ENCODE data around the gene ZBED6.
"Not testable (repeated sequence)": the region's sequence is repeated elsewhere in the genome, so short reads cannot be mapped to it uniquely, and the experiment has no call there.

The ZBED6 gene

DNA sequence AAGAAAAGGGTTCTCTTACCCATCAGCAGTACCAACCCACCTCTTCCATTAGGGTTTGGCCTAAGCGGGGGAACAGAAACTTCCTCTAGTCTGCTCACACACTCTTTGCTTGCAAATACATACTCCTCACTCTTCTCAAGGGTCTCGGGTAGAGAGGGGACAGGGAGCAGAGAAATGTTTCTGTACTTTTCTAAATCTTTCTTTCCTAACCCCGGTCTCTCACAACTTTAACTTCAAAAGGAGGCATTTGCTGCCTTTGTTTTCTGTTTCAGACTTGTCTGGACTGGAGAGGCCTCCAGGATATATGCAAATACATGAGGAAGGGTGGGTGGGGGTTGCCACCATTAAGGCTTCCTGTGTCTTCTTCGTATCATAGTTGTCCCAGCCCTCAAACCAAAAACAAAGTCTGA, 41.0 kb upstream of the ZBED6 start:
- no peaks in the 10 kb centered on the region for H3K27me3 ChIP-seq (ENCODE audit: insufficient read depth, low read length)
- WGBS (ENCODE audit: extremely low coverage, insufficient coverage, insufficient read length): no CpG with 5 or more reads among the region's 4 CpGs
- H3K23ac ChIP-seq (ENCODE audit: low read length): no peak overlapping the region
- H3K4me2 ChIP-seq (ENCODE audit: low read length): no peak overlapping the region
- no peak overlapping the region for H4K12ac ChIP-seq (ENCODE audit: low read depth, low read length)
- H2BK120ac ChIP-seq (ENCODE audit: insufficient read depth, low read length, poor library complexity): no peak overlapping the region
- H2BK12ac ChIP-seq (ENCODE audit: low read length): peak overlapping the region; percentile 5
- H3K9ac ChIP-seq (ENCODE audit: low read length): no peak overlapping the region
- peak in 1 of 2 donors; percentile 13 for DNase-seq
- H3K79me2 ChIP-seq (ENCODE audit: control insufficient read depth, insufficient read depth, low read length, poor library complexity): peaks cover 1% of the 10 kb centered on the region
- no peak overlapping the region for H3K4ac ChIP-seq (ENCODE audit: low read depth, low read length)
- H3K27ac ChIP-seq (ENCODE audit: low read depth, low read length): peak overlapping the region; percentile 59
- no peaks in the 10 kb centered on the region for H3K36me3 ChIP-seq (ENCODE audit: control insufficient read depth in 1 of 2, insufficient read depth in 2 of 2, low read length in 2 of 2)
- no peaks in the 10 kb centered on the region for H3K9me3 ChIP-seq (ENCODE audit: insufficient read depth, low read depth, low read length)
- peak overlapping the region; percentile 42 for H4K8ac ChIP-seq (ENCODE audit: low read depth, low read length)
- H2AFZ ChIP-seq (ENCODE audit: insufficient read depth, low read length, poor library complexity): no peak overlapping the region
- H3K14ac ChIP-seq (ENCODE audit: low read length): no peak overlapping the region
- peaks cover 22% of the 10 kb centered on the region for H3K79me1 ChIP-seq (ENCODE audit: low read length)
- peak overlapping the region; percentile 20 for H4K91ac ChIP-seq (ENCODE audit: low read depth, low read length)
- H3K18ac ChIP-seq (ENCODE audit: low read length): no peak overlapping the region
- H3K4me3 ChIP-seq (ENCODE audit: low read depth, low read length): no peak overlapping the region
- peaks cover 9 to 10% of the 10 kb centered on the region in 2 experiments for H3K4me1 ChIP-seq (ENCODE audit: control insufficient read depth in 1 of 2, insufficient read depth in 2 of 2, low read length in 2 of 2)
- no peak overlapping the region for H2BK5ac ChIP-seq (ENCODE audit: low read depth, low read length, poor library complexity)
- H2AK5ac ChIP-seq (ENCODE audit: low read length): no peak overlapping the region

DNA sequence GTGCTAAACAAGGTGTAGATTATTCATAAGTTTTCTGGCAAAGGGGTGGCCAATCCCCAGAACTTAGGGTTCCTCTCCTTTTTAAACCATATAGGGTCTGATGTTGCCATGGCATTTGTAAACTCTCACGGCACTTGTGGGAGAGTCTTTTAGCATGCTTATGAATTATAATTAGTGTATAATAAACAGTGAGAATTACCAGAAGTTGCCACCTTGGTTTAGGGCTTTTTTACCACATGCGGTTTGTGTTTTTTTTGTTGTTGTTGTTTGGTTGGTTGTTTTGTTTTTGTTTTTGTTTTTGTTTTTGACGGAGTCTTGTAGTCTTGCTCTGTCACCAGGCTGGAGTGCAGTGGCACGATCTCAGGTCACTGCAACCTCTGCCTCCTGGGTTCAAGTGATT, 39.4 kb upstream of the ZBED6 start:
- WGBS (ENCODE audit: extremely low coverage, insufficient coverage, insufficient read length): no CpG with 5 or more reads among the region's 4 CpGs
- Histone ChIP-seq H2BK5ac (ENCODE audit: low read depth, low read length, poor library complexity) (no peak overlapping the region), H3K4ac (ENCODE audit: low read depth, low read length) (no peak overlapping the region), H2BK120ac (ENCODE audit: insufficient read depth, low read length, poor library complexity) (no peak overlapping the region), H3K23ac (ENCODE audit: low read length) (no peak overlapping the region), H3K79me2 (ENCODE audit: control insufficient read depth, insufficient read depth, low read length, poor library complexity) (peaks cover 1% of the 10 kb centered on the region), H3K27me3 (ENCODE audit: insufficient read depth, low read length) (no peaks in the 10 kb centered on the region), H3K14ac (ENCODE audit: low read length) (no peak overlapping the region), H3K9ac (ENCODE audit: low read length) (no peak overlapping the region), H3K36me3 (ENCODE audit: control insufficient read depth in 1 of 2, insufficient read depth in 2 of 2, low read length in 2 of 2) (no peaks in the 10 kb centered on the region), H3K9me3 (ENCODE audit: insufficient read depth, low read depth, low read length) (no peaks in the 10 kb centered on the region), H4K8ac (ENCODE audit: low read depth, low read length) (no peak overlapping the region), H2AFZ (ENCODE audit: insufficient read depth, low read length, poor library complexity) (no peak overlapping the region), H2AK5ac (ENCODE audit: low read length) (no peak overlapping the region), H3K18ac (ENCODE audit: low read length) (no peak overlapping the region), H3K4me2 (ENCODE audit: low read length) (no peak overlapping the region), H3K27ac (ENCODE audit: low read depth, low read length) (peak overlapping the region; percentile 70), H2BK12ac (ENCODE audit: low read length) (no peak overlapping the region), H4K91ac (ENCODE audit: low read depth, low read length) (no peak overlapping the region), H3K79me1 (ENCODE audit: low read length) (peaks cover 25% of the 10 kb centered on the region), H3K4me3 (ENCODE audit: low read depth, low read length) (no peak overlapping the region), H4K12ac (ENCODE audit: low read depth, low read length) (no peak overlapping the region), H3K4me1 (ENCODE audit: control insufficient read depth in 1 of 2, insufficient read depth in 2 of 2, low read length in 2 of 2) (peaks cover 9 to 13% of the 10 kb centered on the region in 2 experiments)
- no peak for DNase-seq

DNA sequence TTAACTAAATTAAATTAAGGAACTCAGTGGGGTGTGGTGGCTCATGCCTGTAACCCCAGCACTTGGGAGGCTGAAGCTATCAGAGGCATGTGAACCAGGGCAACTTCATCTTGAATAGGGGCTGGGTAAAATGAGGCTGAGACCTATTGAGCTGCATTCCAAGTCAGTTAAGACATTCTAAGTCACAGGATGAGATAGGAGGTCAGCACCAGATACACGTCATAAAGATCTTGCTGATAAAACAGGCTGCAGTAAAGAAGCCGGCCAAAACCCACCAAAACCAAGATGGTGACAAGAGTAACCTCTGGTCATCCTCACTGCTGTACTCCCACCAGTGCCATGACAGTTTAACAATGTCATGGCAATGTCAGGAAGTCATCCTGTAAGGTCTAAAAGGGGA, 36.7 kb upstream of the ZBED6 start:
- no CpG with 5 or more reads among the region's 2 CpGs for WGBS (ENCODE audit: extremely low coverage, insufficient coverage, insufficient read length)

DNA sequence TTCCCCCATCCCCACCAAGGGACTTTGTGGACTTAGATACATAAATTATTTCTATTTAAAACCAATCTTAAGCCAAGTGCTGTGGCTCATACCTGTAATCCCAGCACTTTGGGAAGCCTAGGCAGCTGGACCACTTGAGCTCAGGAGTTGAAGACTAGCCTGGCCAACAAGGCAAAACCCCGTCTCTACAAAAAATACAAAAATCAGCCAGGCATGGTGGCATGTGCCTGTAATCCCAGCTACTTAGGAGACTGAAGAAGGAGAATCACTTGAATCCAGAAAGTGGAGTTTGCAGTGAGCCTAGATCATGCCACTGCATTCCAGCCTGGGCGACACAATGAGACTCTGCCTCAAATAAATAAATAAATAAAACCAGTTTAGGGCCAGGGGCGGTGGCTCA, 34.9 kb upstream of the ZBED6 start:
- H3K27ac ChIP-seq (ENCODE audit: low read depth, low read length): no peak overlapping the region
- H3K4me3 ChIP-seq (ENCODE audit: low read depth, low read length): no peak overlapping the region
- no peak overlapping the region for H2AFZ ChIP-seq (ENCODE audit: insufficient read depth, low read length, poor library complexity)
- no peak overlapping the region for H2BK120ac ChIP-seq (ENCODE audit: insufficient read depth, low read length, poor library complexity)
- no peaks in the 10 kb centered on the region for H3K36me3 ChIP-seq (ENCODE audit: control insufficient read depth in 1 of 2, insufficient read depth in 2 of 2, low read length in 2 of 2)
- no peak overlapping the region for H3K14ac ChIP-seq (ENCODE audit: low read length)
- H3K4me1 ChIP-seq (ENCODE audit: control insufficient read depth in 1 of 2, insufficient read depth in 2 of 2, low read length in 2 of 2): peaks cover 3 to 7% of the 10 kb centered on the region in 2 experiments
- H3K4ac ChIP-seq (ENCODE audit: low read depth, low read length): no peak overlapping the region
- no peaks in the 10 kb centered on the region for H3K9me3 ChIP-seq (ENCODE audit: insufficient read depth, low read depth, low read length)
- DNase-seq: no peak
- no peak overlapping the region for H3K9ac ChIP-seq (ENCODE audit: low read length)
- H4K12ac ChIP-seq (ENCODE audit: low read depth, low read length): no peak overlapping the region
- H4K8ac ChIP-seq (ENCODE audit: low read depth, low read length): no peak overlapping the region
- H2AK5ac ChIP-seq (ENCODE audit: low read length): no peak overlapping the region
- peaks cover 1% of the 10 kb centered on the region for H3K79me2 ChIP-seq (ENCODE audit: control insufficient read depth, insufficient read depth, low read length, poor library complexity)
- H2BK5ac ChIP-seq (ENCODE audit: low read depth, low read length, poor library complexity): no peak overlapping the region
- H3K27me3 ChIP-seq (ENCODE audit: insufficient read depth, low read length): no peaks in the 10 kb centered on the region
- H4K91ac ChIP-seq (ENCODE audit: low read depth, low read length): no peak overlapping the region
- peaks cover 25% of the 10 kb centered on the region for H3K79me1 ChIP-seq (ENCODE audit: low read length)
- WGBS (ENCODE audit: extremely low coverage, insufficient coverage, insufficient read length): no CpG with 5 or more reads among the region's 3 CpGs
- no peak overlapping the region for H3K4me2 ChIP-seq (ENCODE audit: low read length)
- no peak overlapping the region for H3K18ac ChIP-seq (ENCODE audit: low read length)
- H3K23ac ChIP-seq (ENCODE audit: low read length): no peak overlapping the region
- H2BK12ac ChIP-seq (ENCODE audit: low read length): no peak overlapping the region

More for the DNA sequence above, 36.7 kb upstream of the ZBED6 start:
- H3K9me3 ChIP-seq (ENCODE audit: insufficient read depth, low read depth, low read length); H3K27me3 ChIP-seq (ENCODE audit: insufficient read depth, low read length); H4K12ac ChIP-seq (ENCODE audit: low read depth, low read length); H3K4me3 ChIP-seq (ENCODE audit: low read depth, low read length); H2BK12ac ChIP-seq (ENCODE audit: low read length); H3K23ac ChIP-seq (ENCODE audit: low read length); H3K9ac ChIP-seq (ENCODE audit: low read length); H2AK5ac ChIP-seq (ENCODE audit: low read length); H2AFZ ChIP-seq (ENCODE audit: insufficient read depth, low read length, poor library complexity); H4K91ac ChIP-seq (ENCODE audit: low read depth, low read length); H3K79me2 ChIP-seq (ENCODE audit: control insufficient read depth, insufficient read depth, low read length, poor library complexity); H3K36me3 ChIP-seq (ENCODE audit: control insufficient read depth in 1 of 2, insufficient read depth in 2 of 2, low read length in 2 of 2); H3K14ac ChIP-seq (ENCODE audit: low read length); H2BK5ac ChIP-seq (ENCODE audit: low read depth, low read length, poor library complexity); H4K8ac ChIP-seq (ENCODE audit: low read depth, low read length); H3K4me2 ChIP-seq (ENCODE audit: low read length); H3K4ac ChIP-seq (ENCODE audit: low read depth, low read length); H3K18ac ChIP-seq (ENCODE audit: low read length): not testable (repeated sequence)
- Histone ChIP-seq H3K79me1 (ENCODE audit: low read length) (peaks cover 25% of the 10 kb centered on the region), H3K27ac (ENCODE audit: low read depth, low read length) (peak overlapping the region; percentile 48), H2BK120ac (ENCODE audit: insufficient read depth, low read length, poor library complexity) (peak overlapping the region; percentile 61), H3K4me1 (ENCODE audit: control insufficient read depth in 1 of 2, insufficient read depth in 2 of 2, low read length in 2 of 2) (peaks cover 9 to 13% of the 10 kb centered on the region in 2 experiments)
- peak in 1 of 2 donors; percentile 63 for DNase-seq
